ENCODE data around the gene PUM2. TPM values are rescaled to one million over a fixed set of nuclear protein-coding genes. Genes with fewer than 3 reads are reported as not detected.
"Not testable (repeated sequence)": the region's sequence is repeated elsewhere in the genome, so short reads cannot be mapped to it uniquely, and the experiment has no call there.

Gene PUM2
- total RNA-seq, 1 donor from 2014 or later: 76.6 TPM

DNA sequence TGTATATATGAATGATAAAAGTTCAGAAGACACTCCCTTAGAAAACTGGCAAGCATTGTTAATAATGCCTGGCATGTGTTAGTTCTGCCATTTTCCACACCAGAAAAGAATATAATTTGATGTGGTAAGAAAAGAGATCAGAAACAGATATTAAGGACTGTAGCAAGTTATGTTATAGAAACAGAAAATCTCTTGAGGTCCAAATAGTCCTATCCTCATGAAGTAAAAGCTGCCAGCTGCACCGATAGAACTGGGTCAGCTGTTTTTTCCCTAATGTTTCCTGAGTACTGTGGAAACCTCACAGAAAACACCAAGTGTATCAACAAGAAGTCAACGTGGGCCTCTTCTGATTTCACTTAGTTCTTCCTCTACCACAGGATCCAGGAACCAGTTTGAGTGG lies 68.8 kb downstream of the PUM2 start:
- TF ChIP-seq CTCF (IDR thresholded peaks at IDR 0.05): no peak
- no peak for TF ChIP-seq POLR2AphosphoS5 (IDR thresholded peaks at IDR 0.05; ENCODE audit: insufficient read depth in 1 of 2, low read depth in 1 of 2)
- TF ChIP-seq POLR2A (IDR thresholded peaks at IDR 0.05): no peak
- H3K36me3 ChIP-seq: peaks cover 0 to 49% of the 10 kb centered on the region in 2 donors
- intact Hi-C loops (cut with DNase I): no loop called here

GRCh38 chr2:20273042-20273441 lies 77.6 kb downstream of the PUM2 start:
- Histone ChIP-seq H3K4me1 (no peaks in the 10 kb centered on the region), H3K9me3 (no peaks in the 10 kb centered on the region), H3K4me3 (no peak overlapping the region), H3K27ac (no peak overlapping the region), H3K27me3 (no peaks in the 10 kb centered on the region), H3K36me3 (peaks cover 0 to 18% of the 10 kb centered on the region in 2 donors)
- TF ChIP-seq POLR2AphosphoS5 (IDR thresholded peaks at IDR 0.05; ENCODE audit: insufficient read depth in 1 of 2, low read depth in 1 of 2) (no peak), POLR2A (IDR thresholded peaks at IDR 0.05) (no peak), CTCF (IDR thresholded peaks at IDR 0.05) (no peak)
- intact Hi-C loops (cut with DNase I): no loop called here
- DNase-seq (ENCODE audit: extremely low spot score in 2 of 2): no peak

More for the DNA sequence above, 68.8 kb downstream of the PUM2 start:
- no peak overlapping the region for H3K4me3 ChIP-seq
- H3K27me3 ChIP-seq: no peaks in the 10 kb centered on the region
- peaks cover 16% of the 10 kb centered on the region for H3K4me1 ChIP-seq
- H3K27ac ChIP-seq: no peak overlapping the region
- DNase-seq (ENCODE audit: extremely low spot score in 2 of 2): no peak
- no peaks in the 10 kb centered on the region for H3K9me3 ChIP-seq

DNA sequence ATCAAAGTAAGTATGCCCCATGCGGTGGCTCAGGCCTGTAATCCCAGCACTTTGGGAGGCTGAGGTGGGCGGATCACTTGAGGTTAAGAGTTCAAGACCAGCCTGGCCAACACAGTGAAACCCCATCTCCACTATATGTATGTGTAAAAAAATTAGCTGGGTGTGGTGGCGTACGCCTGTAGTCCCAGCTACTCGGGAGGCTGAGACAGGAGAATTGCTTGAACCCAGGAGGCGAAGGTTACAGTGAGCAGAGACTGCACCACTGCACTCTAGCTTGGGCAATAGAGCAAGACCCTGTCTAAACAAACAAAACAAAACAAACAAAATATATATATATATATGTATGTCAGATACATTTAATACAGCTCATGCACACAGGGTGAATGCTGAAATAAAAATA lies 82.3 kb downstream of the PUM2 start:
- H3K36me3 ChIP-seq; H3K9me3 ChIP-seq; H3K4me1 ChIP-seq; H3K27me3 ChIP-seq; intact Hi-C loops (cut with DNase I); H3K27ac ChIP-seq; DNase-seq (ENCODE audit: extremely low spot score in 2 of 2); H3K4me3 ChIP-seq: not testable (repeated sequence)

GRCh38 chr2:20267529-20267928 lies 83.1 kb downstream of the PUM2 start:
- Histone ChIP-seq H3K27ac (no peak overlapping the region), H3K4me1 (no peaks in the 10 kb centered on the region), H3K27me3 (no peaks in the 10 kb centered on the region), H3K9me3 (no peaks in the 10 kb centered on the region), H3K4me3 (no peak overlapping the region), H3K36me3 (peaks cover 0 to 10% of the 10 kb centered on the region in 2 donors)
- no peak for DNase-seq (ENCODE audit: extremely low spot score in 2 of 2)
- TF ChIP-seq POLR2AphosphoS5 (IDR thresholded peaks at IDR 0.05; ENCODE audit: insufficient read depth in 1 of 2, low read depth in 1 of 2) (no peak), POLR2A (IDR thresholded peaks at IDR 0.05) (no peak), CTCF (IDR thresholded peaks at IDR 0.05) (no peak)
- intact Hi-C loops (cut with DNase I): no loop called here

GRCh38 chr2:20264629-20265028 lies 86.0 kb downstream of the PUM2 start:
- no peaks in the 10 kb centered on the region for H3K4me1 ChIP-seq
- H3K4me3 ChIP-seq: no peak overlapping the region
- peaks cover 0 to 9% of the 10 kb centered on the region in 2 donors for H3K36me3 ChIP-seq
- intact Hi-C loops (cut with DNase I): no loop called here
- H3K27ac ChIP-seq: no peak overlapping the region
- H3K9me3 ChIP-seq: no peaks in the 10 kb centered on the region
- no peak for DNase-seq (ENCODE audit: extremely low spot score in 2 of 2)
- H3K27me3 ChIP-seq: no peaks in the 10 kb centered on the region
- TF ChIP-seq POLR2AphosphoS5 (IDR thresholded peaks at IDR 0.05; ENCODE audit: insufficient read depth in 1 of 2, low read depth in 1 of 2) (no peak), POLR2A (IDR thresholded peaks at IDR 0.05) (no peak), CTCF (IDR thresholded peaks at IDR 0.05) (no peak)

GRCh38 chr2:20257411-20257810 lies 93.2 kb downstream of the PUM2 start:
- no peak for DNase-seq (ENCODE audit: extremely low spot score in 2 of 2)
- Histone ChIP-seq H3K36me3 (peaks cover 0 to 64% of the 10 kb centered on the region in 2 donors), H3K27me3 (no peaks in the 10 kb centered on the region), H3K4me1 (no peaks in the 10 kb centered on the region), H3K4me3 (no peak overlapping the region), H3K9me3 (no peaks in the 10 kb centered on the region), H3K27ac (no peak overlapping the region)
- intact Hi-C loops (cut with DNase I): no loop called here
- TF ChIP-seq POLR2A (IDR thresholded peaks at IDR 0.05) (no peak), POLR2AphosphoS5 (IDR thresholded peaks at IDR 0.05; ENCODE audit: insufficient read depth in 1 of 2, low read depth in 1 of 2) (no peak), CTCF (IDR thresholded peaks at IDR 0.05) (no peak)

Data from vagina (tissue), 2 donors.